Measurements from ENCODE around the gene CHGA.

The CHGA gene

GRCh38 chr14:92884410-92884809, 38.5 kb upstream of the CHGA start:
- DNase-seq (ENCODE audit: low spot score): no peak
- TF ChIP-seq, protein P1, sequence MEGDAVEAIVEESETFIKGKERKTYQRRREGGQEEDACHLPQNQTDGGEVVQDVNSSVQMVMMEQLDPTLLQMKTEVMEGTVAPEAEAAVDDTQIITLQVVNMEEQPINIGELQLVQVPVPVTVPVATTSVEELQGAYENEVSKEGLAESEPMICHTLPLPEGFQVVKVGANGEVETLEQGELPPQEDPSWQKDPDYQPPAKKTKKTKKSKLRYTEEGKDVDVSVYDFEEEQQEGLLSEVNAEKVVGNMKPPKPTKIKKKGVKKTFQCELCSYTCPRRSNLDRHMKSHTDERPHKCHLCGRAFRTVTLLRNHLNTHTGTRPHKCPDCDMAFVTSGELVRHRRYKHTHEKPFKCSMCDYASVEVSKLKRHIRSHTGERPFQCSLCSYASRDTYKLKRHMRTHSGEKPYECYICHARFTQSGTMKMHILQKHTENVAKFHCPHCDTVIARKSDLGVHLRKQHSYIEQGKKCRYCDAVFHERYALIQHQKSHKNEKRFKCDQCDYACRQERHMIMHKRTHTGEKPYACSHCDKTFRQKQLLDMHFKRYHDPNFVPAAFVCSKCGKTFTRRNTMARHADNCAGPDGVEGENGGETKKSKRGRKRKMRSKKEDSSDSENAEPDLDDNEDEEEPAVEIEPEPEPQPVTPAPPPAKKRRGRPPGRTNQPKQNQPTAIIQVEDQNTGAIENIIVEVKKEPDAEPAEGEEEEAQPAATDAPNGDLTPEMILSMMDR (IDR thresholded peaks at IDR 0.05; ENCODE audit: extremely low read depth, insufficient read depth, missing control alignments): no peak
- in situ Hi-C loops (cut with MboI; ENCODE audit: low pct_unique_long_range_greater_than_20kb, low sequenced_read_pairs, unreplicated experiment): no loop called here

GRCh38 chr14:92885279-92886061, 37.5 kb upstream of the CHGA start:
- in situ Hi-C loops (cut with MboI; ENCODE audit: low pct_unique_long_range_greater_than_20kb, low sequenced_read_pairs, unreplicated experiment): no loop called here
- DNase-seq (ENCODE audit: low spot score): no peak
- TF ChIP-seq, protein P1 (IDR thresholded peaks at IDR 0.05; ENCODE audit: extremely low read depth, insufficient read depth, missing control alignments): no peak

- DNase-seq (ENCODE audit: low spot score): no peak
- in situ Hi-C loops (cut with MboI; ENCODE audit: low pct_unique_long_range_greater_than_20kb, low sequenced_read_pairs, unreplicated experiment): no loop called here
- TF ChIP-seq, protein P1 (IDR thresholded peaks at IDR 0.05; ENCODE audit: extremely low read depth, insufficient read depth, missing control alignments): no peak
Observed at GRCh38 chr14:92886337-92886736, 36.6 kb upstream of the CHGA start.

DNA sequence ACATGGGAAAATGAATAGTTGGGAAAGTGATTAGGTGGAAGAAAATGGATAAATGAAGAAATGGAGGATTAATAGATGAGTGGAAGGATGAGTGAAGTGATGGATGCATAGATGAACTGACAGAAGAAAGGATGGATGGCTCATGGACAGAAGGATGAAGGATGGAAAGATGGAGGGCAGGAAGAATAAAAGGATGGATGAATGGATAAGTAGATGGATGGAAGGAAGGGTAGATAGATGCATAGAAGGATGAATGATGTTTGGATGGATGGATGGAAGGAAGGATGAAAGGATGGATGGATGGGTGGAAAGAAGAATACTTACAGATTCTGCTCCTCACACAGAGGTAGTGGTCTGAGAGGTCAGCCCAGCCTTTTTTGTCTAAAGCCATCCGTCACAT, 35.8 kb upstream of the CHGA start:
- no peak for DNase-seq (ENCODE audit: low spot score)
- TF ChIP-seq, protein P1 (IDR thresholded peaks at IDR 0.05; ENCODE audit: extremely low read depth, insufficient read depth, missing control alignments): no peak
- in situ Hi-C loops (cut with MboI; ENCODE audit: low pct_unique_long_range_greater_than_20kb, low sequenced_read_pairs, unreplicated experiment): no loop called here

DNA sequence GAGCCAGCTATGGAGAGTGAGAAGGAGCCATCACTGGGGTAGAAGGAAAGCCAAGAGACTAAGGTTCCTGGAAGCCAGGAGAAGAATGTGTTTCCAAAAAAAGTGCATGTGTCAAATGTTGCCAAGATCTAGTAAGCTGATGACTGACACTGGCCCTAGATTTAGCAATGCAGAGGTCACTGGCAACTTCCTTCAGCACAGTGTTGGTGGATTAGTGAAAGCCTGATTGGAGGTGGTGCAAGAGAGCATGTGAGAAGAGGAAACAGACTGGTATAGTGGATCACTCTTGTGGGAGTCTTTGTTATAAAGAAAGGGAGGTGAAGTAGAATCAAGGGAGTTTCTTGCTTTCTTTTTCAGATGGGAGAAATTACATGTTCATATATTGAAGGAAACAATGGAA, 34.1 kb upstream of the CHGA start:
- DNase-seq (ENCODE audit: low spot score): no peak
- TF ChIP-seq, protein P1 (IDR thresholded peaks at IDR 0.05; ENCODE audit: extremely low read depth, insufficient read depth, missing control alignments): no peak
- in situ Hi-C loops (cut with MboI; ENCODE audit: low pct_unique_long_range_greater_than_20kb, low sequenced_read_pairs, unreplicated experiment): no loop called here

DNA sequence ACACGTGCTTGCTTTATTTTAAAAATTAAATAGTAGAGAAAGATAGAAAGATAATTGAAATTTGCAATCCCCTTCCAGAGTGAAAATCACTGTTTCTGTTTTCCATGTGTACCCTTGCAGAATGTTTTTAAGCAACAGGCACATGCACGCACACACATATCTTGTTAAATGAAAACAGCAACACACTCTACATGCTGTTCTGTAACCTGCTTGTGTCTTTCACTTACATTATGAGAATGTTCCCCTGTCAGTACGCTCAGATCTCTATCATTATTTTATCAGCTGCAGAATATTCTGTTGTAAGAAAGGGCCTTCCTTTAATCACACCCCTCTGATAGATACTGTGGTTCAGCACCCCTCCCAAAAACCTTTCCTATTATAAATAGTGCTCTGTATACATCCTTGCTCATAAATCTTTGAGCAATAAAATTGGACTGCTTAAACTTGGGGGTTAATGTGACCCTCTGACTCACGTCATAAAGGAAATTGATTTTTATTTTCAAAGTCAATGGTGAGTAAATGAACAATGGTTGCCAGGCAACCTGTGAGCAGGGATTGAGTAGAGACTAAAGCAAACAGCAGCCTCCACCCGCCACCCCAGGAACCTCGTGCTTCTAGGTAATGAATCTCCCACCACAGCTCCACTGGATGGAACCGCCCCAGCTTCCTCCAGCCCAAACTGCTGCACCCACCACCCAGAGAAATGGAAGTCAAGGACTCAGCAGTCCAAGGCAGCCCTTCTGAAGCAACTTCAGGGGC, 31.9 kb upstream of the CHGA start:
- in situ Hi-C loops (cut with MboI; ENCODE audit: low pct_unique_long_range_greater_than_20kb, low sequenced_read_pairs, unreplicated experiment): no loop called here
- DNase-seq (ENCODE audit: low spot score): no peak
- TF ChIP-seq, protein P1 (IDR thresholded peaks at IDR 0.05; ENCODE audit: extremely low read depth, insufficient read depth, missing control alignments): no peak

Measured in GM13977 (cell line).